Caco-2 (cell line): ENCODE results near the gene EIF4E1B. TPM values are rescaled to one million over a fixed set of nuclear protein-coding genes. Genes with fewer than 3 reads are reported as not detected.

Source experiments
- Bru-seq: library from RNA; stranded (reverse); fragments of 400-500 nt; gene quantifications from one replicate; lab custom pipeline; 2021; lab: Mats Ljungman, UMichigan
- BruChase-seq, 2 experiments: library from RNA; stranded (reverse); fragments of 400-500 nt; gene quantifications; one replicate each; lab custom pipeline; 2021; lab: Mats Ljungman, UMichigan
- BruUV-seq: library from RNA; stranded (reverse); fragments of 400-500 nt; replicated peaks from 2 replicates; lab custom pipeline; 2021; lab: Mats Ljungman, UMichigan
- CTCF ChIA-PET: fragments of 300-600 bp; sonication (Branson Sonifier 250); formaldehyde crosslinking; loops from one replicate; lab custom pipeline; 2022; ENCODE audit warnings: antibody characterized with exemption; lab: Charles Lee
- POLR2A ChIA-PET: fragments of 300-600 bp; sonication (Branson Sonifier 250); formaldehyde crosslinking; loops from one replicate; lab custom pipeline; 2022; ENCODE audit warnings: antibody characterized with exemption; lab: Charles Lee
- DNase-seq, 2 experiments: peaks; one replicate each; pipeline versions ENCODE4 v3.0.0 to v3.0.0-alpha.2; 2020 to 2022
- H3K27me3 ChIP-seq: replicated peaks from 2 replicates; pipeline ENCODE4 v1.6.0; 2011; ENCODE audit warnings: low read length; ENCODE audit not compliant: control insufficient read depth, insufficient read depth
- H3K36me3 ChIP-seq: 2 replicates; pipeline ENCODE4 v1.5.1; 2011; ENCODE audit warnings: low read length; ENCODE audit not compliant: control insufficient read depth, insufficient read depth
- H3K4me1 ChIP-seq: fragments of 250-450 bp; sonication (Bioruptor Pico); 2 replicates; pipeline ENCODE4 v1.5.1; 2020; ENCODE audit warnings: mild to moderate bottlenecking
- H3K4me3 ChIP-seq: 2 replicates; pipeline ENCODE4 v1.5.1; 2011; ENCODE audit warnings: low read depth, mild to moderate bottlenecking, control low read depth, low read length
- H3K9me3 ChIP-seq: fragments of 250-450 bp; sonication (Bioruptor Pico); 2 replicates; pipeline ENCODE4 v1.5.1; 2020; ENCODE audit warnings: mild to moderate bottlenecking, moderate library complexity
- H3K27ac Mint-ChIP-seq: one replicate; pipeline ENCODE4 v1.8.0; 2022; ENCODE audit warnings: mixed read lengths; ENCODE audit not compliant: unreplicated experiment
- H3K27me3 Mint-ChIP-seq: one replicate; pipeline ENCODE4 v1.8.0; 2022; ENCODE audit warnings: mixed read lengths; ENCODE audit not compliant: insufficient read depth, unreplicated experiment
- H3K36me3 Mint-ChIP-seq: one replicate; pipeline ENCODE4 v1.8.0; 2022; ENCODE audit warnings: mild to moderate bottlenecking, mixed read lengths; ENCODE audit not compliant: insufficient read depth, unreplicated experiment
- H3K4me1 Mint-ChIP-seq: one replicate; pipeline ENCODE4 v1.8.0; 2022; ENCODE audit warnings: low read depth, mixed read lengths; ENCODE audit not compliant: unreplicated experiment
- H3K4me3 Mint-ChIP-seq: one replicate; pipeline ENCODE4 v1.8.0; 2022; ENCODE audit warnings: mild to moderate bottlenecking, moderate library complexity, mixed read lengths; ENCODE audit not compliant: unreplicated experiment
- H3K9me3 Mint-ChIP-seq: one replicate; pipeline ENCODE4 v1.8.0; 2022; ENCODE audit warnings: mixed read lengths; ENCODE audit not compliant: unreplicated experiment
- CTCF ChIP-seq, 2 experiments: fragments of 200-600 bp in 1 of 2; IDR thresholded peaks; 1 replicate in 1 of 2; 2 replicates in 1 of 2; pipeline versions ENCODE4 v1.5.1 to v1.8.0; 2011 to 2022; ENCODE audit warnings: antibody characterized with exemption in 1 of 2, control low read depth in 1 of 2, inconsistent platforms in 1 of 2, low read depth in 1 of 2, low read length in 1 of 2, mild to moderate bottlenecking in 1 of 2, moderate library complexity in 1 of 2; ENCODE audit not compliant: insufficient read depth in 1 of 2, severe bottlenecking in 1 of 2, unreplicated experiment in 1 of 2
- intact Hi-C: fragments of 100-400 bp; cut with micrococcal nuclease; formaldehyde crosslinking; loops from one replicate; pipeline ENCODE4 v1.10.0; 2022; ENCODE audit not compliant: unreplicated experiment
- long read RNA-seq: library from polyadenylated mRNA; stranded (forward); transcript quantifications from one replicate; pipeline ENCODE4 v2.0.0, GENCODE V29; 2022
- total RNA-seq: library from RNA; stranded (reverse); gene quantifications from 2 replicates; pipeline ENCODE4 v1.2.3, GENCODE V29; 2022

The EIF4E1B gene
- total RNA-seq (not detected in 2 replicates), Bru-seq, nascent RNA (percentile 5 among the genes with signal in this experiment), BruChase-seq, experiment 1, labeled RNA remaining after a 2-hour chase (not detected), BruChase-seq, experiment 2, labeled RNA remaining after a 6-hour chase (percentile 6 among the genes with signal in this experiment)
- long read RNA-seq: 0 reads

DNA sequence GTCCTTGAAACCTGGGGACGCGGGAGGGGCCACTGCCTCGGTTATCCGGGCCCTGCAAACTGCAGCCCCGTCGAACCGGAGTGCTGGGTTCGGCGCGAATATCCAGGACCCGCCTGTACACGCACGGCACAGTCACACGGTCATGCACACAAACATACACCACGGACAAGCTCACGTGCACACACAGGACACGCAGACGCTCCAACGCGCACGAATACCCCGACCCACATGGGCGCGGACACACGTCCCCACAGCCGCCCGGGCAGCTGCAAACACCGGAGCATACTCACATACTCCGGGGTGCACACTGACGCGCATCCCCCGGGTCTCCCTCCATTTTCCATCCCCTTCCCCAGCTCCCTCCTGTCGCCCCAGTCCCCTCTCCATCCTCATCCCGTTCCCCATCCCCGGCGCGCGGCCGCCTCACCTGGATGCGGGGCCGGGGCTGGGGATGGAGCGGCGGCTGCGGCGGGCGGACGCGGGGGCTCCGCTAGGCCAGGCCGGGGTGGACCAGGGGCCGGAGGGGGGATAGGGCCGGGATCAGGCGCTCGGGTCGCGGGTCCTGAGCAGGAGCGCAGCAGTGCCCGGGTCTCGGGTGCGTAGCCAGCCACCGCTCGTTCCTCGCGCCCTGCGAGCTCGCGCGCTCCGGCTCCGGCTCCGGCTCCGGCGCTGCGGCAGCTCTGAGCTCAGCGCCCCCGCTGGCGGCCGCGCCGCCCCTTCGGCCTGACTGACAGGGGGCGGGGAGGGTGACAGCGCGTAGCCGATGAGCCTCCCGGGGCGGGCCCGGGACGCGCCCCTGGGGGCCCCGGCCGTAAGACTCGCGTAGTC, at the start of gene EIF4E1B, which contains the start of gene SNCB:
EIF4E1B (plus strand) TSS at position 823 of the 828 bp plus-strand sequence. CDS start 12,113 bp downstream, outside the sequence.
SNCB (minus strand) TSS at position 682 of the 828 bp plus-strand sequence. CDS start 880 bp downstream, outside the sequence.
- DNase-seq: peak in 1 of 2 experiments; percentile 75
- intact Hi-C loops: no loop called here
- no peak within 1 kb of the TSS for H3K27ac Mint-ChIP-seq

GRCh38 chr5:176581361-176581760, 49.1 kb upstream of the EIF4E1B start:
- no peaks in the 10 kb centered on the region for H3K36me3 ChIP-seq
- CTCF ChIA-PET: no interaction called here
- intact Hi-C loops: no loop called here
- no peak for DNase-seq
- Mint-ChIP-seq H3K27me3 (peaks cover 6% of the 10 kb centered on the region), H3K27ac (no peak overlapping the region), H3K36me3 (no peaks in the 10 kb centered on the region), H3K9me3 (no peaks in the 10 kb centered on the region), H3K4me3 (no peak overlapping the region), H3K4me1 (peaks cover 6% of the 10 kb centered on the region)
- POLR2A ChIA-PET: no interaction called here
- no peak for TF ChIP-seq CTCF (IDR thresholded peaks at IDR 0.05; ENCODE audit: insufficient read depth in 1 of 2, low read depth in 1 of 2, low read length in 1 of 2, severe bottlenecking in 1 of 2, unreplicated experiment in 1 of 2)
- no TSS peak for BruUV-seq
- H3K4me3 ChIP-seq: no peak overlapping the region
- H3K4me1 ChIP-seq: no peaks in the 10 kb centered on the region
- no peaks in the 10 kb centered on the region for H3K27me3 ChIP-seq
- H3K9me3 ChIP-seq: peaks cover 18% of the 10 kb centered on the region

More for the DNA sequence above, at the start of gene EIF4E1B, which contains the start of gene SNCB:
- H3K27me3 ChIP-seq: peaks cover 5% of the 10 kb centered on the region
- no peak for TF ChIP-seq CTCF (IDR thresholded peaks at IDR 0.05; ENCODE audit: insufficient read depth in 1 of 2, low read depth in 1 of 2, low read length in 1 of 2, severe bottlenecking in 1 of 2, unreplicated experiment in 1 of 2)
- peak within 1 kb of the TSS; percentile 67 for H3K4me3 Mint-ChIP-seq
- H3K9me3 Mint-ChIP-seq: no peaks in the 10 kb centered on the region
- peak within 1 kb of the TSS; percentile 39 for H3K4me3 ChIP-seq
- ChIA-PET CTCF (interaction anchor here (0.5 to 1.2 kb wide), 3 partner anchors 30 to 302 kb away, joined by 3 to 10 read pairs (median 4); no protein-coding TSS in a partner anchor), POLR2A (no interaction called here)
- no peaks in the 10 kb centered on the region for H3K36me3 ChIP-seq
- H3K4me1 ChIP-seq: peaks cover 7% of the 10 kb centered on the region
- BruUV-seq: no TSS peak
- no peaks in the 10 kb centered on the region for H3K4me1 Mint-ChIP-seq
- peaks cover 40% of the 10 kb centered on the region for H3K27me3 Mint-ChIP-seq
- H3K9me3 ChIP-seq: no peaks in the 10 kb centered on the region
- H3K36me3 Mint-ChIP-seq: no peaks in the 10 kb centered on the region

DNA sequence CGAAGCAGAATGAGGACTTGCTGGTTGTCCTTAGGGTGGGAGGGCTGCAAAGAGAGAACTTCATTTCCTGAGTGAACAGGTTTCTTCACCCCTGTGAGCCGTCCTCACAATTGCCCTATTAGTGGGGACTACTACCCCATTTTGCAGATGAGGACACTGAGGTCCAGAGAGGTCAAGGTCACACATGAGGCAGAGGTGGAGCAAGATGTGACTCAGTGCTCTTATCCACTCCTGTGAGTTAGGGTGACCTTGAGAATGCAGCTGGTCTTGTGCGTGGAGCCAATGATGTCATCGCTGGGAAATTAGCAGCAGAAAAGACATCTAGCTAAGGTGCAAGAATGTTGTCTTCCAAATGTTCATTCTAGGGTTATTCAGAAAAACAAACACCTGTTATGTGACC, 47.4 kb upstream of the EIF4E1B start:
- Histone ChIP-seq H3K9me3 (peaks cover 18% of the 10 kb centered on the region), H3K27me3 (no peaks in the 10 kb centered on the region), H3K4me1 (no peaks in the 10 kb centered on the region), H3K36me3 (no peaks in the 10 kb centered on the region), H3K4me3 (no peak overlapping the region)
- intact Hi-C loops: no loop called here
- no peak overlapping the region for H3K27ac Mint-ChIP-seq
- H3K4me1 Mint-ChIP-seq: peaks cover 4% of the 10 kb centered on the region
- no peak overlapping the region for H3K4me3 Mint-ChIP-seq
- ChIA-PET POLR2A (no interaction called here), CTCF (no interaction called here)
- TF ChIP-seq CTCF (IDR thresholded peaks at IDR 0.05; ENCODE audit: insufficient read depth in 1 of 2, low read depth in 1 of 2, low read length in 1 of 2, severe bottlenecking in 1 of 2, unreplicated experiment in 1 of 2): no peak
- no peak for DNase-seq
- H3K27me3 Mint-ChIP-seq: peaks cover 6% of the 10 kb centered on the region
- BruUV-seq: no TSS peak
- H3K9me3 Mint-ChIP-seq: peaks cover 5% of the 10 kb centered on the region
- H3K36me3 Mint-ChIP-seq: no peaks in the 10 kb centered on the region
